MCF 10A (cell line): ENCODE measurements around the gene SEMA3A. TPM values are rescaled to one million over a fixed set of nuclear protein-coding genes. Genes with fewer than 3 reads are reported as not detected.

ENCODE experiments used
- BruUV-seq: library from RNA; stranded (reverse); fragments of 400-500 nt; replicated peaks from 2 replicates; lab custom pipeline; 2021; lab: Mats Ljungman, UMichigan
- CTCF ChIA-PET: fragments of 300-600 bp; sonication (Branson Sonifier 250); formaldehyde crosslinking; extraction: SDS; loops from one replicate; lab custom pipeline; 2021; ENCODE audit warnings: antibody characterized with exemption, inconsistent platforms; lab: Yijun Ruan, JAX
- POLR2A ChIA-PET: fragments of 300-600, 350-650 bp; sonication (Branson Sonifier 250); formaldehyde crosslinking; extraction: SDS; loops from one replicate; lab custom pipeline; 2020; ENCODE audit warnings: antibody characterized with exemption, inconsistent platforms; lab: Yijun Ruan, JAX
- DNase-seq: peaks from one replicate; pipeline ENCODE4 v3.0.0-alpha.2; 2018; ENCODE audit not compliant: unreplicated experiment
- H3K27ac Mint-ChIP-seq: one replicate; pipeline ENCODE4 v1.8.0; 2022; ENCODE audit warnings: mild to moderate bottlenecking, low read depth, mixed read lengths; ENCODE audit not compliant: unreplicated experiment
- H3K27me3 Mint-ChIP-seq: one replicate; pipeline ENCODE4 v1.8.0; 2022; ENCODE audit warnings: mixed read lengths; ENCODE audit not compliant: insufficient read depth, unreplicated experiment
- H3K36me3 Mint-ChIP-seq: one replicate; pipeline ENCODE4 v1.8.0; 2022; ENCODE audit warnings: mild to moderate bottlenecking, moderate library complexity, mixed read lengths; ENCODE audit not compliant: insufficient read depth, unreplicated experiment
- H3K4me1 Mint-ChIP-seq: one replicate; pipeline ENCODE4 v1.8.0; 2022; ENCODE audit warnings: mixed read lengths; ENCODE audit not compliant: insufficient read depth, unreplicated experiment
- H3K4me3 Mint-ChIP-seq: one replicate; pipeline ENCODE4 v1.8.0; 2022; ENCODE audit warnings: mild to moderate bottlenecking, moderate library complexity, mixed read lengths; ENCODE audit not compliant: unreplicated experiment
- H3K9me3 Mint-ChIP-seq: one replicate; pipeline ENCODE4 v1.8.0; 2022; ENCODE audit warnings: mixed read lengths; ENCODE audit not compliant: unreplicated experiment
- CTCF ChIP-seq: fragments of 200-600 bp; IDR thresholded peaks from one replicate; pipeline ENCODE4 v1.8.0; 2022; ENCODE audit warnings: antibody characterized with exemption, mild to moderate bottlenecking; ENCODE audit not compliant: unreplicated experiment
- intact Hi-C: fragments of 100-400 bp; cut with micrococcal nuclease; formaldehyde crosslinking; loops from 2 replicates; pipeline ENCODE4 v1.14.1; 2022
- total RNA-seq: library from RNA; stranded (reverse); gene quantifications from 2 replicates; pipeline ENCODE4 v1.2.3, GENCODE V29; 2022

SEMA3A gene
- total RNA-seq, 1 experiment from 2014 or later, result 3.2 TPM

- intact Hi-C loops, result loop anchor here (2.0 kb wide), 1 partner anchor 827 kb away; no protein-coding TSS in a partner anchor
- Mint-ChIP-seq H3K27ac (peak overlapping the region; percentile 33), H3K36me3 (no peaks in the 10 kb centered on the region), H3K9me3 (no peaks in the 10 kb centered on the region), H3K27me3 (no peaks in the 10 kb centered on the region), H3K4me3 (peak overlapping the region; percentile 81), H3K4me1 (peaks cover 6% of the 10 kb centered on the region)
- CTCF ChIA-PET, result interaction anchor here (0.6 to 2.5 kb wide), 10 partner anchors 12 to 829 kb away, joined by 3 to 13 read pairs (median 4); no protein-coding TSS in a partner anchor
- POLR2A ChIA-PET, result interaction anchor here (0.6 to 1.5 kb wide), 10 partner anchors 12 to 1094 kb away, joined by 3 to 4 read pairs (median 3); no protein-coding TSS in a partner anchor
- DNase-seq, result no peak
- TF ChIP-seq CTCF, result no peak
- no TSS peak for BruUV-seq
Measured at GRCh38 chr7:84195295-84196060, 889 bp upstream of the SEMA3A start.

GRCh38 chr7:84193747-84194146, 842 bp downstream of the SEMA3A start:
- Mint-ChIP-seq H3K9me3 (no peaks in the 10 kb centered on the region), H3K4me1 (peaks cover 6% of the 10 kb centered on the region), H3K4me3 (peak overlapping the region; percentile 81), H3K27ac (peak overlapping the region; percentile 33), H3K27me3 (no peaks in the 10 kb centered on the region), H3K36me3 (no peaks in the 10 kb centered on the region)
- no TSS peak for BruUV-seq
- DNase-seq, result no peak
- no peak for TF ChIP-seq CTCF
- ChIA-PET POLR2A (interaction anchor here (1.0 to 1.5 kb wide), 4 partner anchors 22 to 828 kb away, joined by 3 to 6 read pairs (median 4); no protein-coding TSS in a partner anchor), CTCF (interaction anchor here (0.6 to 2.5 kb wide), 5 partner anchors 67 to 1356 kb away, joined by 3 to 13 read pairs (median 3); no protein-coding TSS in a partner anchor)
- intact Hi-C loops, result loop anchor here (1.0 to 5.0 kb wide), 3 partner anchors 44 to 829 kb away; no protein-coding TSS in a partner anchor

- DNase-seq, result no peak
- BruUV-seq, result no TSS peak
- Mint-ChIP-seq H3K4me3 (peak overlapping the region; percentile 30), H3K4me1 (peaks cover 12% of the 10 kb centered on the region), H3K27me3 (no peaks in the 10 kb centered on the region), H3K36me3 (no peaks in the 10 kb centered on the region), H3K9me3 (no peaks in the 10 kb centered on the region), H3K27ac (peak overlapping the region; percentile 71)
- no peak for TF ChIP-seq CTCF
- ChIA-PET CTCF (no interaction called here), POLR2A (interaction anchor here (0.8 to 1.2 kb wide), 3 partner anchors 9 to 665 kb away, joined by 3 read pairs; no protein-coding TSS in a partner anchor)
- intact Hi-C loops, result loop anchor here (5.0 kb wide), 1 partner anchor 45 kb away; no protein-coding TSS in a partner anchor
Measured at GRCh38 chr7:84191842-84192241, 2.7 kb downstream of the SEMA3A start.

GRCh38 chr7:84191261-84191660, 3.3 kb downstream of the SEMA3A start:
- Mint-ChIP-seq H3K9me3 (no peaks in the 10 kb centered on the region), H3K27ac (no peak overlapping the region), H3K4me3 (no peak overlapping the region), H3K36me3 (no peaks in the 10 kb centered on the region), H3K4me1 (peaks cover 16% of the 10 kb centered on the region), H3K27me3 (no peaks in the 10 kb centered on the region)
- ChIA-PET CTCF (no interaction called here), POLR2A (interaction anchor here (1.2 kb wide), 2 partner anchors 10 to 666 kb away, joined by 3 read pairs; no protein-coding TSS in a partner anchor)
- no peak for DNase-seq
- no peak for TF ChIP-seq CTCF
- no TSS peak for BruUV-seq
- intact Hi-C loops, result loop anchor here (5.0 kb wide), 1 partner anchor 46 kb away; no protein-coding TSS in a partner anchor
